ENCODE measurements around the gene C4orf33.

- no peak for TF ChIP-seq CTCF (IDR thresholded peaks at IDR 0.05)
- TF ChIP-seq EZH2phosphoT487 (IDR thresholded peaks at IDR 0.05), result no peak
Measured at GRCh38 chr4:129152350-129152749, 56.4 kb downstream of the C4orf33 start.

Data from neural progenitor cell (in vitro differentiated cells).